ENCODE data around the gene SPTBN5. TPM values are rescaled to one million over a fixed set of nuclear protein-coding genes. Genes with fewer than 3 reads are reported as not detected.

The SPTBN5 gene
- total RNA-seq, 1 donor from 2014 or later, result 1.9 TPM

- DNase-seq (no peak), ATAC-seq (no peak)
- peak overlapping the region; percentile 79 for H3K27ac ChIP-seq
- no peak overlapping the region for H3K4me3 ChIP-seq
- H3K9me3 ChIP-seq, result no peaks in the 10 kb centered on the region
- peaks cover 53% of the 10 kb centered on the region for H3K4me1 ChIP-seq
- intact Hi-C loops (cut with DNase I), result no loop called here
- H3K27me3 ChIP-seq, result no peaks in the 10 kb centered on the region
- H3K36me3 ChIP-seq, result peaks cover 19% of the 10 kb centered on the region
- no peak for TF ChIP-seq CTCF (IDR thresholded peaks at IDR 0.05)
These were observed 43.7 kb upstream of the SPTBN5 start for GRCh38 chr15:41937568-41937923.

GRCh38 chr15:41936649-41937567 lies 43.1 kb upstream of the SPTBN5 start:
- peak overlapping the region; percentile 79 for H3K27ac ChIP-seq
- H3K4me1 ChIP-seq, result peaks cover 56% of the 10 kb centered on the region
- no peak overlapping the region for H3K4me3 ChIP-seq
- H3K36me3 ChIP-seq, result peaks cover 19% of the 10 kb centered on the region
- intact Hi-C loops (cut with DNase I), result no loop called here
- H3K27me3 ChIP-seq, result no peaks in the 10 kb centered on the region
- ATAC-seq, result peak; percentile 57
- no peaks in the 10 kb centered on the region for H3K9me3 ChIP-seq
- no peak for DNase-seq
- peak; percentile 15 for TF ChIP-seq CTCF (IDR thresholded peaks at IDR 0.05)

GRCh38 chr15:41936155-41936554 lies 42.3 kb upstream of the SPTBN5 start:
- intact Hi-C loops (cut with DNase I), result no loop called here
- DNase-seq, result no peak
- H3K4me1 ChIP-seq, result peaks cover 63% of the 10 kb centered on the region

GRCh38 chr15:41935566-41936020 lies 41.7 kb upstream of the SPTBN5 start:
- ATAC-seq (no peak), DNase-seq (no peak)
- intact Hi-C loops (cut with DNase I), result no loop called here
- peaks cover 13% of the 10 kb centered on the region for H3K36me3 ChIP-seq
- peak overlapping the region; percentile 70 for H3K27ac ChIP-seq
- no peaks in the 10 kb centered on the region for H3K27me3 ChIP-seq
- H3K4me3 ChIP-seq, result no peak overlapping the region
- TF ChIP-seq CTCF (IDR thresholded peaks at IDR 0.05), result no peak
- H3K9me3 ChIP-seq, result no peaks in the 10 kb centered on the region
- peaks cover 69% of the 10 kb centered on the region for H3K4me1 ChIP-seq

More at GRCh38 chr15:41936155-41936554, 42.3 kb upstream of the SPTBN5 start:
- no peak for ATAC-seq
- Histone ChIP-seq H3K36me3 (peaks cover 18% of the 10 kb centered on the region), H3K27me3 (no peaks in the 10 kb centered on the region), H3K4me3 (no peak overlapping the region), H3K9me3 (no peaks in the 10 kb centered on the region), H3K27ac (peak overlapping the region; percentile 70)
- TF ChIP-seq CTCF (IDR thresholded peaks at IDR 0.05), result no peak

- peaks cover 76% of the 10 kb centered on the region for H3K4me1 ChIP-seq
- TF ChIP-seq CTCF (IDR thresholded peaks at IDR 0.05), result no peak
These were observed 41.0 kb upstream of the SPTBN5 start for GRCh38 chr15:41934843-41935242.

More at GRCh38 chr15:41934843-41935242, 41.0 kb upstream of the SPTBN5 start:
- DNase-seq, result no peak
- ATAC-seq, result peak; percentile 54
- H3K27ac ChIP-seq, result peak overlapping the region; percentile 70
- no peaks in the 10 kb centered on the region for H3K27me3 ChIP-seq
- intact Hi-C loops (cut with DNase I), result no loop called here
- no peak overlapping the region for H3K4me3 ChIP-seq
- H3K9me3 ChIP-seq, result no peaks in the 10 kb centered on the region
- H3K36me3 ChIP-seq, result peaks cover 5% of the 10 kb centered on the region
